HG02678 (cell line): ENCODE measurements around the gene YIPF7.

Experiments used
- ATAC-seq: cut with Tn5 transposase; IDR thresholded peaks from one replicate; pipeline ENCODE4 v1.9.1; 2021; ENCODE audit warnings: mild to moderate bottlenecking, moderate library complexity; ENCODE audit not compliant: unreplicated experiment

The YIPF7 gene

DNA sequence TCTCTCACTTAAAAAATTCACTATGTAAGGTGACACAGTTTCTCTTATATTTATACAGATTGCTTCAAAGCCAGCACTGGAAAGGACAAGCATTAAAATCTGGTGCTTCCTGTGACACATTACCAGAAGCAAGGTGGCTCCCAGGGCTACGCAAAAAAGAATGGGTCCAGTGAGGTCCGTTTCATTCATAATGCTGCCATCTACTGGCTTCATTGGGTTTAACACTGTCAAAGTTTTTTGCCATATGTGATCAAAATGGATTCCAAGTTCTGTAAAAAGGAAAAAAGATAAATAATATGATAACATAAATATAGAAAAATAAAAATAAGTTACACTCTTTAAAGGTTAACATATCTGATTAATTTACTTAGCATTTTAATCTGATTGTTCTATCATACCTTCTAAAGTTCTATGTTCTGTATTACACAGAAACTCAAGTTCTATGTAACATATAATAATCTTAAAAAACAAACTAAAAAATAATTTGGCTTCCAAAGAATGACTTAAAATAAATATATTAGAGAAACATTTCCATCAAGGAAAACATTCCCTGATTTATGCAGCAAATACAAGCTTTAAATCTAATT is 22.1 kb downstream of the YIPF7 start:
- ATAC-seq = peak; percentile 94

DNA sequence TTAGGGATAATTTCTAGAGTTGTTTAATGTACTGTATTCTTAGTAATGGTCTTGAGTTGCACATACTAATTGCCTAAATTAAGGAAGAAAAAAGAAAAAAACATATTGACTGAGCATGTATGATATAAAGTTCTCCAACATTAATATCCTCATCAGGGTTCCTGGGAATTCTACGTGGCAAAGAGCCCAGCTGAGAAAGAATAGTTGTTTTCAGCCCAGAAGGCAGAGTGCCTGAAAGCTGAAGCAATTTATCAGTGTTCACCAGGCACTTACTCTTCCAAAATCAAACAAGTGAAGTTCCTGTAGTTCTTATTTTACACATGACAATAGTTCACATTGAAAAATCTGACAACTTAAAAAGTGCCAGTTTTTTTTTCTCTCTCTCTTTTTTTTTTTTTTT is 27.7 kb downstream of the YIPF7 start:
- no peak for ATAC-seq

DNA sequence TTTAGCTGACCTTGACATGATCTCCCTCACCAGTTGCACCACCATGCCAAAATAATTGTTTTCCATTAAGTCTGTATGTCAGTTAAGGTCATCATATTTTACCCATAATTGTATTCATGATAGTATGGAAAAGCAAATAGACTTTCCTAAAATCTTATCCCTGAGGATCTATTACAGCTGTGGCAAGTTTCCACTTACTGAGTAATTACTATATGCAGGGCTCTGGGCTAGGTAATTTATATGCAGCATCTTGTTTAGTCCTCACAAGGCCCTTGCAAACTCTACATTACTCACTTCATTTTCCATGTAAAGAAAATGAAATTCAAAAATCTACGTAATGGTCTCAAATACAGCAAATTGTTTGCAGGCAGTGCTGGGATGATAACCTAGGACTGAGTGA is 34.8 kb downstream of the YIPF7 start:
- ATAC-seq = no peak

DNA sequence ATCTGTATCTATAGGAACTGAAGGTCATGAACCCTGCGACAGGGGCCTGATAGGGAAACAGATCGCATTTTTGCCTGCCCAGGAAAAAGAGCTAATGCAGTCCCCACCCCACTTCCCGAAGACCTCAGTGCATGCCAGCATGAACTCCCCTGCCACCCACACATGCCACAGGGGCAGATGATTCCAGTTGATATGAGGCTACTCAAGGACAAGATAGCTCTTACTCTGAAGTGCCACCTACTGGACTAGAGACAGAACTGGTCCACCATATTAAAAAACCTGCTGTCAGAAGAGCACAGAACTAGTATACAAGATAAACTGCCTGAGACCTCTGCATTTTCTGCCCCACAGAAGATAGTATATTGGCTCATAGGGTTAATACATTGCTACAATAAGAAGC is 68.0 kb downstream of the YIPF7 start:
- ATAC-seq = no peak

DNA sequence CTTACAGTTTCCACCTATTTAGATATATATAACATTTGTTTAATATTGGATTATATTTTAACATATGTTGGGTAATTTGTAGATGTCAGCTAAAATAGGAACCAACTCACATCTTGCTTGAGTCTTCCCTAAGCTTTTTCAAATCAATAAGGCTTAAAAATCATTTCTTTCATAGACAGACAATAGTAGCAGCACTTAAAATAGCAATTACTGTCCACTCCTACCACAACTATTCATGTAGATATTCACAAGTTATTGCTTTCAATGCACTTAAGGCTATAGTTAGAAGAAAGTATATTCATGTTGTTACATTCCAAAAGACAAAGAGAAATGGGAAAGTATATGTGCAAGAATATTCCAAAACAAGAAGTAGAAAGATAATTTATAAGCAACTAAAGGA is 71.2 kb downstream of the YIPF7 start:
- no peak for ATAC-seq

DNA sequence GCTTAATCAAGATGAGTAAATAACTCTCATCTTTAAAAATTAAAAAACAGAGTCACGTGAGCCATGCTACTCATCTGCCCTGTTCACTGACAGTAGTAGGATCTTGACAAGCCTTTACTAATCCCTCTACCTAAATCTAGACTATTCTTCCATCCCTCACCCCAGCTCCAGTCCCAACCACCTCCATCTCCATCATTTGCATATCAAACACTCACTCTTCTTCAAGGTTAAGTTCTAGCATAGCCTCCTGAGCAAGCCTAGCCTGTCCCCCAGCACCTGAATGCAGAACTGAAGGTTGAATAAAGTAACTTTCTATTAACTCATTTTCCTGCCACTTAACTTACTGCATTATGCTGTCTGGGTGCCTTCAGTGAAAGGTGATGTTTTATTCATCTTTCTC is 72.5 kb downstream of the YIPF7 start:
- no peak for ATAC-seq
